Measurements from ENCODE around the gene ZMAT3.

GRCh38 chr3:178996399-178996798 is 75.2 kb downstream of the ZMAT3 start:
- TF ChIP-seq CTCF (IDR thresholded peaks at IDR 0.05) (no peak), POLR2A (IDR thresholded peaks at IDR 0.05) (no peak)
